HG03060 (cell line): ENCODE measurements around the gene PTPRD.
"Not testable (repeated sequence)": the region's sequence is repeated elsewhere in the genome, so short reads cannot be mapped to it uniquely, and the experiment has no call there.

Experiments used
- ATAC-seq: cut with Tn5 transposase; IDR thresholded peaks from one replicate; pipeline ENCODE4 v1.9.1; 2021; ENCODE audit warnings: low read depth, moderate number of reproducible peaks; ENCODE audit not compliant: unreplicated experiment

Gene PTPRD

DNA sequence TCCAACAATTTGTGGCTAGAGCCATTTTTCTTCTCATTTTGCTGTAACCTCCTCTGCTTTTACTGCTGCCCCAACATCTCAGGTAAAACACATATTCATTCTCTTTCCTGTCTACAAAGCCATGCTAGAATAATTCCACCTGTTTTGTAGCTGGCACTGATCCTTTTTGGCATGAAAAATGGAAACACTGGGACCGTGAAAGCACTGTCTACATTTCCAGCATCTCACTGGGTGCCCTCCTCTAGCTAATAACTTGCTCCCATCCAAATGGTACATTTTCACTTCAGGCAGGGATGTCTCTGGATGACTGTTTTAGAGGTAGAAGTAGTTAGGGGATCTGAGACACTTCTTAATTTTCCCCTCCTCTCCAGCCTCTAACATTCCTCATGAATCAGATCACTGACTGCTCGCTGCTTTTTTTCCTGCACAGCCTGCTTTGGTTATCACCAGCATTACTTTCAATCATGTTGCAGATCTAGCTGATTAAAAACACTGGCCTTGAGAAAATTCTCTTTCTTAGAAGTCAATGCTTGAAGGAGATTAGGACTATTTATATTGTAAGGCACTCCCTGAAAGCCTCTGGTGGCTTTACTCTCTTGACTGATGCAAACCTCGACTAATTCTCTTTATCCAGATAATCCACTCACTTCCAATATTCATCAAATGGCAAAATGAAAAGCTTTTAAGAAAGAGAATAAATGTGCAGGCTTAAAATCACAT is 1500.6 kb downstream of the PTPRD start:
- no peak for ATAC-seq

DNA sequence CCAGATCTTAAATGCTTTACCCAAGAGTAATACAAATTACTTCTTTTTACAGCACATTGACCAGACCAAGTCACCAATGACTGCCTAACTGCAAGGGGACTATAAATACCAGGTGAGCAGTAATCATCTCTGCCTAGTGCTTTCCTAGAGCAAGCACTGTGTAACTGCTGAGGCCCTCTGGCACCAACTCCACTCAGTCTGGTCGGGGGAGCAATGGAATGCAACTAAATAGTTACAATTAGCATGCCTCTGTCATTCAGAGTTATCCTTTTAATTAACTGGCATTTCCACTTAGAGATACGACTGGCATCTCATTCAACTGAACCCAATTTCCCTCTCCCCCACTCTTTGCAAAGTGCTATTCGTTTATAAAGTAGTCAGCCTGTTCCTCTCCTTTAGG is 1504.2 kb downstream of the PTPRD start:
- no peak for ATAC-seq

DNA sequence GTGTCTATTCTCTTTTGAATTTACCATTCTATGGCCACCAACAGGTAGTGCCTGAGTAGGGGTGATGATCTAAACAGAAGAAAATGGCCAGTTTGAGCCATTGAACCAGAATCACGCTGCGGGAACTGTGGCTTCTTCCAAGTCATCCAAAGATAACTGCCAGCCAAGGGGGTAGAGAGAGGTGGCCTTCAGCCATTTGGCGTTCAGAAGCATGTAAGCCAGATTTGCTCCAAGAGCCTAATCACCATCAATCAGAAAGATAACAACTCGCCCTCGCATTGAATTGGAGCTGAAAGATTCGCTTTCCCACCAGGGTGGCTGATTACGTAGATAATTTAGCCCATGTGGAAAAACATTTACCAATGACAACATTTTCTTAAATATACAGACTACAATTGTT is 1510.5 kb downstream of the PTPRD start:
- no peak for ATAC-seq

DNA sequence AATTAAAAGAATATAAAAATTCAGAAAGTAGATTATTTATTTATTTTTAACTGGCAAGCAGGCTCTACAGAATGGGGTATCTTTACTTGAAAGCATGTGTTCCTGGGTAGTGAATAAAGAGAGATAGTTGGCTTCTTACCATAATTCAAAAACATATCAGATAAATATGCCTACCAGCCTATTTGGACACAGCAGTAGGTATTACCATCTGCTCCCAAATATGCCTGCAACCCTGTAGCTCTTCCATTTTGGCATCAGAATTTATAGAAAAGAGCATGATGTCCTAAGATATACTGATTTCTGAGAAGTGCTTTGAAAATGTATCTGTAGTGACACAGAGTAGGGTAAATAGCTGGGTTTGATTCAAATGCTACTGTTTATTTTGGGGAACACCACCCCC is 1512.7 kb downstream of the PTPRD start:
- no peak for ATAC-seq

DNA sequence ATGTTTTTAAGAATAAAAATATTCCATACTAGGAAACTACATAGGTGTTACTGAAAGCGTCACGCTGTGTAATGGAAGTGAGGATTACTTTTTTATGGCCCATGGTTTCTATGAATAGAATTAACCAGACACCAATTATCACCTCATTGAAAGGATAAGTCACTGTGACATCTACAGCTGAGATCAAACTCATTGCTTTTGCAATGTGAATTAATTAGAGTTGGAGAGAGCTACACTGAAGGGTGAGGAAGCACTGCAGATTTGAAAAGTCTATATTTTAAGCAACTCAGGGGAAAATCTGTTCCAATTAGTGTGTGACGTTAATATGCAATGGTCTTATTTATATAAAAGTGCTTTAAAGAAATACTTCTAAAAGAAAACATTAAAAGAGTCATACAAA is 1513.2 kb downstream of the PTPRD start:
- ATAC-seq: no peak

DNA sequence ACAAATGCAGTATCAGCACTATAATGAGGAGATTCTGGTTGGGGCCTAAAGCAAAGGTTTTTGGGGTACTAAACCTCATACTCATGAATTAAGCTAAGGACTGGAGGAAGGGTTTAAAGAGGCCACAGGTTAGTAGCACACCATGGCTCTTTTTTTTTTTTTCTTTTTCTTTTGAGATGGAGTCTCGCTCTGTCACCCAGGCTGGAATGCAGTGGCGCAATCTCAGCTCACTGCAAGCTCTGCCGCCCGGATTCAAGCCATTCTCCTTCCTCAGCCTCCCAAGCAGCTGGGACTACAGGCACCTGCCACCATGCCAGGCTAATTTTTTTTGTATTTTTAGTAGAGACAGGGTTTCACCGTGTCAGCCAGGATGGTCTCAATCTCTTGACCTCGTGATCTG is 1515.5 kb downstream of the PTPRD start:
- ATAC-seq: not testable (repeated sequence)

DNA sequence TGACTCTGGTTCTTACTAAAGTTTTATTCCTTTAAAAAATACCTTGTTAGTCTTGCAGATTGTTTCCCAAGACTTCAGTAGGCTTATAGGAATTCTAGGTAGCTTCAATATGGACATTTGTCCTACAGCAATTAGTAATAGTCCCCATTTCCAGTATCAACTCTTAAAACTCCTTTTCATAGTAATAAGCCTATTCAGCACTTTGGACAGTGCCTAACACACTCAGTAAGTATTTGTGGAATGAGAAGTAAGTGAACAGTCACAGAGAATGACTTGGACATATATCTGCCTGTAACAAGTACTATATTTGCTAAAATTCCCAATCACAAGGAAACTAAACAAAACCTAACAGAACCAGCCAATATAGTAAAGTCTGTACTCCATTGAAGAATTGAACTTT is 1521.4 kb downstream of the PTPRD start:
- no peak for ATAC-seq

DNA sequence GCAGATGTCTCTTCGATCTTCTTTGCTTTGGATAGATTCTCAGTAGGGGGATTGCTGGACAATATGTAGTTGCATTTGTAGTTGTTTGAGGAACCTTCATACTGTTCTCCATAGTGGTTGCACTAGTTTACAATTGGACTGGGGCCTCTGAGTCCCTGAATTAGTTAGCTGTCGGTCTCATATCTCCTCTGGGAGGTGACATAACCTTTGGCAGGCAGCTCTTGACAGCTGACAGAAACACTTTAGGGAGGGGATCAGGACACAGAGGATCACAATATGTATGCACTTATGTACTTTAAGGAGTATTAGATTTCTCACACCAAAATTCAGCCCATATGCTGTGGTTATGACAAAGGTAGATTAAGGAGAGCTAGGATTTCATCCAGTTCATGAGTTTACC is 1533.3 kb downstream of the PTPRD start:
- no peak for ATAC-seq

DNA sequence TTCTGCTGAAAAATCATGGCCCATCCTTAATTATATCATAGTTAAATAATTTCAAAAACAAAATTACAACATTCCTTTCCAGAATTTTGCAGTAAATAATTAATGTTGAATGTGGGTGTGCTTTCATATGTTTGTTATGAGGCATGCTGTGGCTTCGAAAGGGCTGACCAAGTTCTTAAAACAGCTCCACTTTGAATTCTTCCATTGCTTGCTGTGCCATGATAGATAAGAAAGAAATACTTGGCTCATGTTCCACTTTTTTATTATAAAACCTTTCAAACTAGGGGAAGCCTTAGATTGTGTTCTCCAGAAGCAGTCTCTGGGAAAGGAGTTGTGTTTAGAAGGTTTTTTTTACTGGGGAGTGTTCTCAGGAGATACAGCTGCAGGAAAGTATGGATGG is 1534.5 kb downstream of the PTPRD start:
- ATAC-seq: no peak

DNA sequence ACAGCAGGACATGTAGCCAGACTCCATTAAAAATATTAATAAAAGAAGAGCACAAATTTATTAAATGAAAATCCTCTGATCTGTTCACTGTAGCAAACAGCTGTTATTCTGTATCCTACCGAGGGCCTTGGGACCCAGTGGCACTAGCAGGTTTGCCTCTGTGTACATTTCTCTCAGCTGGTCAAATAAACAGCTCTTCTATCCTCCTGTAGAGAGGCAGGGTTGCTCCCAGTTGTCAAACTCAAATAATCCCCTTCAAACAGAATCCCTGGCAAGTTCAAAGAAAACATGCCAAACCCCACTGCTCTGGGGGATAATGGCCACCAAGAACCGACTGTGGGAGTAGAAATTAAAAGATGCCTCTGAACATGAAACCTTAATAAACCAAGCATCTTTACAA is 1551.2 kb downstream of the PTPRD start:
- ATAC-seq: no peak

DNA sequence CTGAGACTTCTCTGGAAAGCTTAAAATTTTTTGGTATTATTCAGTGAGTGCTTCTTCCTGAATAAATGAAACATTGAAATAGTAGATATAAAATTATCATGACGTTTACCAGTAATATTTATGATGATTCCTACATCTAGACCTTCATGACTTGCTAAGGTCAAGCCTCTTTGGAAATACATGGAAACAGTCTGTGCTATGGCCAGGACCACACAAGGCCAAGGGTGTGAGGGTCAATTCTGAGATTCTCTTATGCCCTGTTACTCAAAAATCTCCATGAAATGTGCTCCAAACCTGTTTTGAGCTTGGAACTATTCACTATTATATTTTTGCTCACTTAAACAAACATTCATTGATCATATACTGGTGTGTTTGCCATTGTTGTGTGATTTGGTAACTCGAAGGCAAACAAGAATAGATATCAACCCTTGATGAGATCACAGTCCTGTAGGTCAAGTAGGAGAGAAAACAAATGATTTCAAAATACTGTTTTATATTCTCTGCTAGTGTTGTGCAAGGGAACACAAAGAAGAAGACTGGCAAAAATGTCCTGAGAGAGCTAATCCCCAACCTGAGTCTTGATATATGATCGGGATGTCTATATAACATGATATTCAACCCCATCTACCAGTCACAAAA is 1558.3 kb downstream of the PTPRD start:
- no peak for ATAC-seq

DNA sequence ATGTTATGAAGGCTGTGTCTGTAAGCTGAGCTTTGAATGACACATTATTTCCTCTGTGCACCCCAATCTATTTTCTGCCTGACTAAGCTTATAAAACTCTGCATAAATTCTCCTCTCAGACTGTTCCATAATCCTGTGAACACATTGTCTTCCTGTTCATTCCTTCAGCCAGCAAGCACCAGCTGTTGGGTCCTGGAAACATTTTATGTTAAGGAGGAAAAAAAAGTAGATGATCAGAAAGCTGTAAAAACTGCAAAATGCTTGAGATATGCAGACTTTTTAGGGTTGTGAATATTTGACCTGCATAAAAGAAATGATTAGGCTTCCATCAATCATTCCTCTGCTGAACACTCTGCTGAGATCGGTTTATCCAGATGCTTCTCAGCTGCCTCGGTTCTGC is 1567.2 kb downstream of the PTPRD start:
- no peak for ATAC-seq

DNA sequence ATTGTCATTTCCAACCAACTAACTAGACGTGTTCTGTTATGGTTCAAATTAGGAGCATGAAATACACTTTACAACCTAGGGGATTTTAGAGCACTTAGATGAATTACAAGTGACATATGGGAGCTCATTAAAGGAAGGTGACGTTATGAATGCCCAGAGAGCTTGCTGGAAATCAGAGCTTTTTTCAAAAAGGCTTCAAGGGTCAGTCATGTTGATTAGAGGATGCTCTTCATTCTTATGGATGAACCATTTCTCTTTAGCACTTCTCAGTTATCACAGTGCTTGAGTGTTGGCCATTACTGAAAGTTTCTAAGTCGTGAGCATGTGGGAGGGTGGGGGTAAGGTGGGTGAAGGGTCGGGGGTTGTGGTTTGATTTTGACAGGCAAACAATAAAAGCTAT is 1567.7 kb downstream of the PTPRD start:
- ATAC-seq: no peak

DNA sequence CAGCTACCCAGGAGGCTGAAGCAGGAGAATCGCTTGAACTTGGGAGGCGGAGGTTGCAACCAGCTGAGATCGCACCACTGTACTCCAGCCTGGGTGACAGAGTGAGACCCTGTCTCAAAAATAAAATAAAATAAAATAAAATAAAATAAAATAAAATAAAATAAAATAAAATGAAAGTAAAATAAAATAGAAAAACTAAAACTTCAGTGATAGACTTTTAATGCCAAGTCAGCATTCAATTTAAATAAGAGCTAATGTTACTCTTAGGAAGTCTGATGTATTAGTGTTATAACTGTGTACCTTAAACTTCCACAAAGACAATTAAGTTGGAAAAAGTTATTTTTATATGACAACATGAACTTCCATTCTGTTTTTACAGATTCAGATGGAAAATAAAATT is 1569.0 kb downstream of the PTPRD start:
- not testable (repeated sequence) for ATAC-seq

DNA sequence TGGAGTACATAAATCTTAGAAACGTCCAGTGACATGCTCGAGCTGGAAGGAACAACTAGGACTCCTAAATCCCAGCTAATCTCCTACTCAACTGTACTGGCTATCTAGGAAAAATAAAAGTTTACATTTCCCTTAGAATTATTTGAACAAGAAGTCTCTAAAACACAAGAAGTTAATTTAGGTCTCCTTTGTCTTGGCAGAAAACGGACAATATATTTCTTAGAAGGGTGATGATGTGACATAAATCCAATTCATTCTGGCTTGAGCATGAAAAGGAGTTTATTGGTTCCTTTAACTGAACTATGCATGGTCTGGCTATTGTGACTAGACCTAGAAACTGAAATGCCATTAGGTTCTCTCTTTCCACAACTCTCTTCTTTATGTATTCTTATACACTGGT is 1571.0 kb downstream of the PTPRD start:
- no peak for ATAC-seq

DNA sequence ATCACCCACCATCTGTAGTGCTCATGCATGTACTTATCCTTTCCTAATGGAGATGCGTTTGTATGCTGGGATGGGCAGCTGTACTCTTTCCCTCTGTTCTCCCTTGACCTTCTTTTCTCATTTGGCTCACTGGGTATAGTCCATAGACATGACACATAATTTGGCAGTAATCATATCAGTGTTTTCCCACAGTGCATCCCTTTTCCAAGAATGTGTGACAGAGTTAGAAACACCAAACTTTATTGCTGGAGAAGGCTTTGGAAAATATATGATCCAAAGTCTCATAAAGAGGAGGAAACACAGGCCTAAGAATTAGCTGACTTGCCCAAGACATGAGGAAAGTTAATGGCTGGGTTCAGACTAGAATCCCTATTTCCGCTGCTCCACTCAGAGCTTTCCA is 1579.8 kb downstream of the PTPRD start:
- ATAC-seq: no peak

DNA sequence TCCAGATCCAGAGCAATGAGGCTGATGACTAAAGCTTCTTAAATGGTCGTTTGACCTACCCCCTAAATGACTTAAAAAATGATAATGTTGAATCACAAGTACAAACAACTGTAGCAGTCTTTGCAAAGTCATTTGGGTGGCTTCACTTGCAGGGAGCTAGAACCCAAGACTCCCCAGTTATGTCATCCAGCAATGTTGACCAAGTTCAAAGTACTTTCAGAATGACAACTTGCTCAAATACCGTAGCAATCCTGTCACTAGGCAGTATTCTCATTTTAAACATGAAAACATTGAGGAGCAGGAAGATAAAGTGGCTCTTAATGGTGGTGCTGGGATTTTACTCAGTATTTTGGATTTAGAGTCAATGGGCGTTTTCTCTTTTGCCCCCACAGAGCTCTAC is 1596.2 kb downstream of the PTPRD start:
- no peak for ATAC-seq

DNA sequence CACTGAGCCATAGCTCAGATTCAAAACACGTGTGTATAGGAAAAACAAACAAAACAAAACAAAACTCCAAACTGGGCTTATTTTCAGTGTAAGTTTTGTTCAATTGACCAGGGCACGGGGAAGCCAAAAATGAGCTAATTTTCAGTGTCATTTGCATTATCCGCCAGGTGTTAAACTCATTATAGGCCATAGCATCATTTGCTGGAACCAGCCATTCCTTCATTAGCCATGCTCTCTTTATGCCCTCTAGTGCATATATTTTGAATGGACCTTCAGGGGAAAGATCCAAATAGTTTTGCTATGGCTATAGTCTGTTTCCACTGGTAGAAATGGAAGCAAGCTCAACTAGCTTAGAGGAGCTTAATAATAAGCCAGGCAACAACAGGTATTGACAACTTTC is 1608.0 kb downstream of the PTPRD start:
- ATAC-seq: no peak

DNA sequence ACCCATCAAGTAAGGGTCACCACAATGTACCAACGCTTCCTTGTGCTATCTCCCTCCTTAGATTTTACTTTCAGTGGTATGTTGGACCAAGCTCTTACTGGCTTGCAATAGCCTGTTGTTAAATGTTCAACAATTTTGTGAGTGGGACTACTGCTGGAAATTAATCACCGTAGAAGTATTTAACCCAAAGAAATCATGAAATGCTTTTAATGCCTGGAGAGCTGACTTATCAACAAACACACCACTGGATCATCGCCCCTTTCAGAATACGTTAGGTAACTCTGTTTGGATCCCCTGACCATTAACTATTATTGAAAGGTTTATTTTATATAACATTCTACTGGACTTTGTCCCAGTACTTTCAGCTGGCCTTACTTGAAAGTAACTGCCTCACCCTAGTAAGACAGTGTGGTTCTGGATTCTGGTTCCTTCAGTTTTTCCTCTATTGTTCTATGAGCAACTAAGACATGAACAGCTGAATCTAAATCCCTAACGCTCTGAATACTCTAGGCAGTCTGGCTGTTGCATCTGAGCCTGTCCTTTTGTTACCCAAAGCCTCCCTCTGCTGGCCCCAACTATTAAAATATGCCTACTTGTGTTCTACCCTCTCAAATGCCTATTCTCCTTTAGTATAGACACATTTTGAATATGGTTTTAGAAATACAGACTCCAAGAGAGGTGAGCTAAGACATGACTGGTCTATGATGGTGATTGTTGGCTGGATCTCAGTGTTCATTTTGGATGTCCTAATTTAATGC is 1609.8 kb downstream of the PTPRD start:
- no peak for ATAC-seq

DNA sequence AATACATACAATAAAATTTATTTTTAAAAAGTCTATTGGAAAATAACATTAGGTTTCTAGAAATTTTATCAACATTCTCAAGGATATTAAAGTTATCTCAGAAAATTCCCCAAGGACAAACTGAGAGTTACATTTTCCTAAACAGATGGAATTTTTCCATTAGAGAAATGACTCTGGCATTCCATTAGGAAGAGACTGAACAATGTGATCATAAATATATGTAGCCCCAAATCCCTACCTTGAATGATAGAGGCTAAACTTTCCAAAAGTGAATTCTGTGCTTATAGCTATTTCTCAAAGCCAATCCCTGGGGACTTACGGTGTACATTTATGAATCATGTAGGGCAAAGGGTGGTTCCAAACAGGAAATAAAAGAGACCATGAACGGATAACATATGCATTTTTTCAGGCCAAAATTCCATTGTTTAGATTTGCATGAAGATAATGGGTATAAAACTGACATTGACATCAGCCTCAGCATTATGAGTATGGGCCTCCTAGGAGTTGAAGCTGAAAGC is 1632.2 kb downstream of the PTPRD start:
- ATAC-seq: no peak

DNA sequence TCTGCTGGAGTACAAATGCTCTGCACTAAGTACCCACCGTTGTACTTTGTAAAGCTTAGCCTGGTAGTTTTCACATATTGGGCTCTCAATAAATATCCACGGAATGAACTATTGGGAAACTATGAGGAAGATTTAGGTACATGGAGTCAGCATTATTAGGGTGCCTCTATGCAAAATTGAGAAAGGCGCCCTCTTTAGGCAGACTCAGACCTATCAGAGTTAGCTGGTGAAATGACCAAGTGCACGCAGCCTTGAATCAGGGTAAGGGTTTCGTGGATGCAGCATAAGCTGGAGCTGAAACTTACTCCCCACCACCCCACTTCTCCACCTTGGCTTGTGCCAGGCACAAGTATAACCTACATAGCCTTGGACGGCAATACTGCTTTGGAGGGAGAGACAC is 1634.5 kb downstream of the PTPRD start:
- no peak for ATAC-seq

DNA sequence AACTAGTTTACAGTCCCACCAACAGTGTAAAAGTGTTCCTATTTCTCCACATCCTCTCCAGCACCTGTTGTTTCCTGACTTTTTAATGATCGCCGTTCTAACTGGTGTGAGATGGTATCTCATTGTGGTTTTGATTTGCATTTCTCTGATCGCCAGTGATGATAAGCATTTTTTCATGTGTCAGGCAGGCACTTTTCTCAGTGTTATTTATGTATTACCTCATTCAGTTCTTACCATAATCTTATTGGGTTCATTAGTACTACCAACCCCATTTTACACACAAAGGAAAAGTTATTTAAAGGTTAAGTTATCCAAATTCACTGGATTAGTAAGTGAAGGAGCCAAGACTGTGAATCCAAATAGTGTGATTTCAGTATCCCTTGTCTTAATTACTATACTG is 1644.5 kb downstream of the PTPRD start:
- ATAC-seq: not testable (repeated sequence)
